Right cardiac atrium (tissue), 5 donors: ENCODE results near the gene PIM1. TPM values are rescaled to one million over a fixed set of nuclear protein-coding genes. Genes with fewer than 3 reads are reported as not detected.

Experiments used
- ATAC-seq, 2 donors: fragments of 200-7000 bp; cut with Tn5 transposase; one replicate each; pipeline versions ENCODE4 v1.8.0 to v1.9.1; 2020; ENCODE audit warnings: moderate library complexity in 2 of 2, mild to moderate bottlenecking in 1 of 2
- DNase-seq, 3 donors: peaks; one replicate each; pipeline ENCODE4 v3.0.0-alpha.2; 2020
- H3K27ac ChIP-seq: one replicate; pipeline ENCODE4 v1.5.1; 2013; ENCODE audit warnings: mild to moderate bottlenecking, low read length, control low read depth, moderate library complexity
- H3K27me3 ChIP-seq: one replicate; pipeline ENCODE4 v1.6.1; 2013; ENCODE audit not compliant: control insufficient read depth, insufficient read depth
- H3K4me1 ChIP-seq: one replicate; pipeline ENCODE4 v1.6.1; 2013; ENCODE audit warnings: low read length; ENCODE audit not compliant: control insufficient read depth, insufficient read depth
- H3K4me3 ChIP-seq: one replicate; pipeline ENCODE4 v1.5.1; 2013; ENCODE audit warnings: low read length, control low read depth
- H3K9me3 ChIP-seq: one replicate; pipeline ENCODE4 v1.6.1; 2013; ENCODE audit warnings: low read length; ENCODE audit not compliant: control insufficient read depth
- WGBS: extraction: QIAGEN DNeasy Blood & Tissue Kit; methylation state at CpG from one replicate; pipeline ENCODE4 v1.1.7; 2013; 5-methylcytosine and 5-hydroxymethylcytosine counted together
- intact Hi-C, 4 donors: fragments of 100-400 bp; cut with DNase I; formaldehyde crosslinking; loops; one replicate each; pipeline versions ENCODE4 v1.11.0 to v1.14.0; 2022 to 2023
- polyA plus RNA-seq: library from polyadenylated mRNA; stranded (reverse); fragments of 200-250 nt; gene quantifications from one replicate; pipeline ENCODE4 v1.2.3, GENCODE V29; 2013
- total RNA-seq, 4 donors: library from RNA; stranded (reverse); fragmentation: NEBNext Ultra II Directional; extraction: Animal tissue kit (Norgen Biotek cat#: 25700); gene quantifications; one replicate each; pipeline ENCODE4 v1.2.1, GENCODE V29; 2021
- donor health status: healthy with polysubstance abuse.
- donor health status: DM: no; HTN: yes; CAD: no.
- donor health status: DM: no; HTN: no; CAD: no.
- donor health status: DM: no; HTN: yes; CAD: no; lungs with severe emphysema.
- donor health status: DM: yes; HTN: yes; CAD: no.

PIM1 gene
- total and polyA plus RNA-seq, 5 donors: 22.5 to 72.5 (median 38.6) TPM

DNA sequence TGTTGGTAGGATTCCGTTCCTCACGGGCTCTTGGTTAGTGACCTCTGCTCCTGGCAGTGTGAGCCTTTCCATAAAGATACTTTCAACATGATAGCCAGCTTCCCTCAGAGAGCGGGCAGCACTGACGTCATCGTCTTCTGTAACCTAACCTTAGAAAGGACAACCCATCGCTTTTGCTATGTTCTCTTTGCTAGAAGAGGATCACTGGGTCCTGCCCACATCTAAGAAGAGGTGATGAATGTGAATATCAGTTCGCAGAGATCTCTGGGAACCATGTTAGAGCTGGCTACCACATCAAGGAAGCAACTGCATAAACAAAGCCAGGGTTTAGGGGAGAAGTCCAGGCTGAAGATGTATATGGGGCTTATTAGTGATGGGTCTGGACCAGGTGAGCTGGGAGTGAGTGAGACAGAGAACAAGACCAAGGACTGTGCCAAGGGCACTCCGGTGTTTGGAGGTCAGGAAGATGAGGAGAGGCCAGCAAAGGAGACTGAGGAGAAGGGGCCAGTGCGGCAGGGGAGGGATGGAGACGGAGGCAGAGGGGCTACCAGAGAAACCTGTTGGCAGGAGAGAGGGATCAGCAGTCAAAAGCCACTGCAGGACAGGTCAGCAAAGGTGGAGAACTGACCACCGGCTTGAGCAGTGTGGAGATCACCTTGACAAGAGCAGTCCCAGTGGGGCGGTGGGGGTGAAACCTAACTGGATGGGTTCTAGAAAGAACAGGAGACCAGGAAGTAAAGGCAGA is 39.7 kb downstream of the PIM1 start:
- Histone ChIP-seq H3K9me3 (no peaks in the 10 kb centered on the region), H3K27me3 (no peaks in the 10 kb centered on the region), H3K4me1 (no peaks in the 10 kb centered on the region), H3K4me3 (no peak overlapping the region), H3K27ac (no peak overlapping the region)
- DNase-seq: no peak
- WGBS: 84% methylated on average over 12 of the region's 12 CpGs
- intact Hi-C loops: loop anchor here (2.0 to 10.0 kb wide), 6 partner anchors 37 to 452 kb away; partner anchors contain the start of gene PIM1 (in 1 of the 4)
- ATAC-seq: no peak

DNA sequence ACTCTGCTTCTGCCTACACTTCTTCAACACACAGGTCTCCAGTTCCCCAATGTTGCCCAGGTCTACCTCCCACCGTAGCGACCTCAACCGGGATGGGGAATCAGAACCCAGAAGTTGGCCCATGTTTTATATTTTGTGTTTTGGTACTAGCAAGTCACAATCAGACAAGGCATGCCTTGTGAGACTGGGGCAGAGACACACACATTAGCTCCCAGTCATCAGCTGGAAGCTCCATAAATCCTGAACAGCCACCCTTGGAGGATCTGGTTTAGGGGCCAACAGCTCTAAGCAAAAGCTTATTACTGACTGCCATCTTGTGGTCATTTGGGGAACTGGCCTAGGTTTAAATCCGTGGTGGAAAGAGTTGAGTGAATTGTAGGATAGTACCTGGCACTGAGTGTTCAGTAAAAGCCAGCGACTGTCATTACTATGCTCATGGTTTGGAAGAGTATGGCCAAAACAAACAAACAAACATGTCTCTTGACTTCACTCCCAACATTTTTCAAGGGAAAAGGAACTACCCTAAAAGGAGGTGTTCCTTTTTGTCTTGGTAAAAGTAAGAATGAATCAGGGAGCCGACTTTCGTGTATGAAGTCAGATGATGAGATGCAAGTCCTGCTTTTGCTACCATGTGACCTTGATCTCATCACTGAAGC is 40.5 kb downstream of the PIM1 start:
- no peak overlapping the region for H3K27ac ChIP-seq
- no peaks in the 10 kb centered on the region for H3K27me3 ChIP-seq
- no peak overlapping the region for H3K4me3 ChIP-seq
- DNase-seq (peak in 2 of 3 donors; percentile 42 to 65), ATAC-seq (peak; percentile 82 to 83)
- intact Hi-C loops: loop anchor here in 3 of 4 donors (5.0 to 10.0 kb wide), 3 partner anchors 183 to 446 kb away; no protein-coding TSS in a partner anchor
- H3K4me1 ChIP-seq: no peaks in the 10 kb centered on the region
- no peaks in the 10 kb centered on the region for H3K9me3 ChIP-seq
- 48% methylated on average over 7 of the region's 7 CpGs for WGBS

DNA sequence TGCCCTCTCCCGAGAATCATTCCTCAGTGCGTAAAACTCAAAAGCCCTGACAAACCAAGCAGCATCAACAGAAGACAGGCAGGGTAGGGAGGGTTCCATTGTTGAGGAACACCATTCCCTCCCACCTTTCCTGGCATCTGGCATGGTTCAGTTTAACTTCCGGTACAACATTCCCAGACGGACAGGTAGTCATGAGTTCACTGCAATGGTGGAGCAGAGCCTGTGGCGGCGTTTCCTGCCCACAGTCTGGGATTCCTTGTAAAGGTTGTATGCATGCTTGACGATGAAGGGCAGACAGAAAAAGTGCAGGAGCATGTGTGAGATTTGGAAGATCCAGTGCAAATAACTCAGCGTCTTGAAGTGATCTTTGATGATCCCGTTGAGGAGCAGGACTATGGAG is 42.3 kb downstream of the PIM1 start:
- 86% methylated on average over 9 of the region's 9 CpGs for WGBS
- intact Hi-C loops: loop anchor here in 3 of 4 donors (5.0 to 10.0 kb wide), 3 partner anchors 185 to 447 kb away; no protein-coding TSS in a partner anchor
- no peaks in the 10 kb centered on the region for H3K27me3 ChIP-seq
- no peaks in the 10 kb centered on the region for H3K9me3 ChIP-seq
- H3K27ac ChIP-seq: no peak overlapping the region
- H3K4me3 ChIP-seq: no peak overlapping the region
- DNase-seq (no peak), ATAC-seq (no peak)
- no peaks in the 10 kb centered on the region for H3K4me1 ChIP-seq

DNA sequence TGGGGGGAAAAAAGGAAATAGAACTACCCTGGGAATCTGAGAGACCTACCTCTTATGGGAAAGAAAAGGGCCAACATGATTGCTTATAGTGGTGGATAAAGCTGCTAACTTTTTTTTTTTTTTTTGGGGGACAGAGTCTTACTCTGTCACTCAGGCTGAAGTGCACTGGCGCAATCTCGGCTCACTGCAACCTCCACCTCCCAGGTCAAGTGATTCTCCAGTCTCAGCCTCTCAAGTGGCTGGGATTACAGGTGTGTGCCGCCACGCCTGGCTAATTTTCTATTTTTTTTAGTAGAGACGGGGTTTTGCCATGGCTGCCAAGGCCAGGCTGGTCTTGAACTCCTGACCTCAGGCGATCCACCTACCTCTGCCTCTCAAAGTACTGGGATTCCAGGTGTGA is 48.1 kb downstream of the PIM1 start:
- no peaks in the 10 kb centered on the region for H3K9me3 ChIP-seq
- no peak overlapping the region for H3K27ac ChIP-seq
- ATAC-seq (no peak), DNase-seq (no peak)
- no peaks in the 10 kb centered on the region for H3K4me1 ChIP-seq
- 94% methylated on average over 6 of the region's 6 CpGs for WGBS
- H3K4me3 ChIP-seq: no peak overlapping the region
- no peaks in the 10 kb centered on the region for H3K27me3 ChIP-seq
- intact Hi-C loops: loop anchor here in 1 of 4 donors (10.0 kb wide), 1 partner anchor 453 kb away; no protein-coding TSS in a partner anchor

DNA sequence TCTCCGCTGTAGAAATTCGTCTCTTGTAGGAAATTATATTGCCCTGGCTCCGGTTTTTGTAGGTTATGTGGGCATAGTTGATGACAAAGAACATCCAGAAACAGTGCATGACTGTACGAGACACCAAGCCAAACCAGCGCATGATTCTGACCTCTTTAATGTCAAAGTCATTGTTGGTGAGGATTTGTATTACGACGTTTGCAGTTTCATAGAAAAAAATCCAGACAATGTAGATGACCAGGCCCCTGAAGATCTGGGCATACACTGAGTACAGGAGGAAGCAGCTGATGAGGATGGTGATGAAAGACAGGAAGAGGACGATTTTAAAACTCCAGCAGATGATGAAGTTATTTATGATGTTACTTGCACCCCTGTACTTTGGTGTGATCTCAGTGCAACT is 48.6 kb downstream of the PIM1 start:
- H3K4me3 ChIP-seq: no peak overlapping the region
- H3K4me1 ChIP-seq: no peaks in the 10 kb centered on the region
- ATAC-seq (no peak), DNase-seq (no peak)
- 81% methylated on average over 8 of the region's 8 CpGs for WGBS
- no peaks in the 10 kb centered on the region for H3K9me3 ChIP-seq
- no peaks in the 10 kb centered on the region for H3K27me3 ChIP-seq
- no peak overlapping the region for H3K27ac ChIP-seq
- intact Hi-C loops: loop anchor here in 1 of 4 donors (10.0 kb wide), 1 partner anchor 454 kb away; no protein-coding TSS in a partner anchor

DNA sequence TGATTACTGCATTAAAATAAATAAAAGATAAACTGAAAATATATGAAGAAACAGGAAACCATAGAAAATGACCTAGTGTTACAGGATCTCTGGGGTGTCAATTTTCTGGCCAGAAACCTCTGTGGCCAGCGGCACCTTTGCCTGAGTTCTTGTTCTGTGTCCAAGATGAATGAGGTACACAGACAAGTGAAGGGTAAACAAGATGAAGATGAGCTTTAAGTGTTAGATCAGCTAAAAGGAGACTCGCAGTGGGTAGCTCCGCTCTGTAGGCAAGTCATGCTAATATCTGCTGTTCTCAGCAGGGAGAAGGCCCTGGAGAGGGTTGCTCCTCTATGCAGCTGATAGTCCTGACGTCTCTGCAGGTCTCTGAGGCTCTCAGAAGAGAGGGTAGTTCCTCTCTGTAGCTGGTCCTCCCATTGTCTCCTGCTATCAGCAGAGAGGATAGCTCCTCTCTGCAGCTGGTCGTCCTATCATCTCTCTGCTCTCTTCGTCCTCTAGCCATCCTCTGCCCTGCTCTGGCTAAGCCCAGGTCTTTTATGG is 51.7 kb downstream of the PIM1 start:
- no peak for ATAC-seq

DNA sequence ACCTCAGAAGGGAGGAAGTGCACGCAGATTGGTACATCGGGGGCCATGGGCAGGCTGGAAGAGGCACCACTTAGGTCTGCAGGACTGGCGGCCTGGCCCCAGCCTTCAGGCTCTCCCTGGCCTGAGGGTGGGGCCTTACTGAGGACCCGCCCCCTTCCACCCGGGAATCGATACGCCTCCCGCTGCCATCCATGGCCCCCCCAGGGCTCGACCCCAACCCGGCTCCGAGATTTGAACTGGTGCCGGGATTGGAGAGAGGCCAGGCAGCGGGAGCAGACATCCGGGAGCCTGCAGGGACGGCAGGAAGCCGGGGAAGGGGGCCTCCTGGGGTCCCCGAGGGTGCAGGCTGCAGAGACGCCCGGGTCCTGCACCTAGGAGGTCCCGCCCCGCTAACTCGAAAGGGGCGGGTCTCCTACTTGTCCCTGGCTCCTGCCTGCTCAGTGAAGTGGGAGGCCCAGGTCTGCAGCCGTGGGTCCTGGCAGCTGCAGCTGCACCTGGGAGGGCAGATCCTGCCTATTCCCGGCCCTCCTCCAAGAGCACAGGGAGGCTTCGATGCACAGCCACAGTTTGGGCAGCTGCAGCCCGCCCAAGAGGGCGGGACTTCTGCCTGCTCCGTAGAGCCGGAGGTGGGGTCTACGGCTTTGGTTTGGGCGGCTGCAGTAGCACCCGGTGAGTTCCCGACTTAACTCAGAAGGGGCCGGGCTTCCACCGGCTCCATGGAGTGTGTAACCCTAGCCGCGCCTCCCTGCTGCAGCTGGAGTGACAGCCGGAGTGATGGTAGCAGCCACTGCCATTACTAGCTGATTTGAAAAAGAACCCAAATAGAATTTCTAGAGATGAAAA is 52.4 kb downstream of the PIM1 start:
- no peaks in the 10 kb centered on the region for H3K27me3 ChIP-seq
- H3K9me3 ChIP-seq: no peaks in the 10 kb centered on the region
- no peak overlapping the region for H3K27ac ChIP-seq
- WGBS: under 1% methylated on average over 39 of the region's 39 CpGs
- no peaks in the 10 kb centered on the region for H3K4me1 ChIP-seq
- intact Hi-C loops: no loop called here
- ATAC-seq (peak; percentile 97 to 98), DNase-seq (peak; percentile 82 to 94 (median 92))
- H3K4me3 ChIP-seq: peak overlapping the region; percentile 57

More for the DNA sequence above, 51.7 kb downstream of the PIM1 start:
- no peaks in the 10 kb centered on the region for H3K4me1 ChIP-seq
- intact Hi-C loops: no loop called here
- no peaks in the 10 kb centered on the region for H3K27me3 ChIP-seq
- no peak for DNase-seq
- peak overlapping the region; percentile 57 for H3K4me3 ChIP-seq
- 50% methylated on average over 6 of the region's 6 CpGs for WGBS
- H3K27ac ChIP-seq: no peak overlapping the region
- H3K9me3 ChIP-seq: no peaks in the 10 kb centered on the region

DNA sequence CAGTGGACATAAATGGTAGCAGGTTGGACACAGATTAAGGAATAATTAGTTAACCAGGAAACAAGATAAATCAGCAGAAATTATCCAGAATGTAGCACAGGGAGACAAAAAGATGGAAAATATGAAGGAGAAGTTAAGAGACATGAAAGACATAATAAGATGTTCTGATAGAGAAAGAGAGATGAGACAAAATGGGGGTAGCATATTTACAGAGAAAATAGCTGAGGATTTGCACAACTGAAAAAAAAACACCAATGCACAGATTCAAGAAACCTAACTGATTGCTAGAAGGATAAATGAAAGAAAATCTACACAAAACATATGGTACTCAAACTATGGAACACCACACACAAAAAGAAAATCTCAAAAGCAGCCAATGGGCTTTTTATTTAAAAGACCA is 53.0 kb downstream of the PIM1 start:
- H3K27ac ChIP-seq: no peak overlapping the region
- H3K9me3 ChIP-seq: no peaks in the 10 kb centered on the region
- no peaks in the 10 kb centered on the region for H3K4me1 ChIP-seq
- peak overlapping the region; percentile 57 for H3K4me3 ChIP-seq
- intact Hi-C loops: no loop called here
- ATAC-seq (no peak), DNase-seq (no peak)
- no peaks in the 10 kb centered on the region for H3K27me3 ChIP-seq
